K562 (cell line): ENCODE data around the gene RBM15.

Source experiments
- CTCF ChIP-seq, 3 experiments: IDR thresholded peaks in 2 of 3; conservative IDR thresholded peaks in 1 of 3; 2 replicates each; pipeline ENCODE4 v1.5.1; 2011 to 2012; ENCODE audit warnings: low read length in 3 of 3, mild to moderate bottlenecking in 3 of 3, control low read depth in 2 of 3, improper control_type of control experiment in 1 of 3, inconsistent platforms in 1 of 3, low read depth in 1 of 3, mixed read lengths in 1 of 3, moderate library complexity in 1 of 3; ENCODE audit not compliant: insufficient read depth in 2 of 3
- HDAC6 ChIP-seq: IDR thresholded peaks from 2 replicates; pipeline ENCODE4 v1.6.1; 2012; ENCODE audit warnings: low read depth, mild to moderate bottlenecking, control low read depth, inconsistent platforms, low read length, moderate library complexity
- JUND ChIP-seq, 2 experiments: IDR thresholded peaks; 2 replicates in 1 of 2; 3 replicates in 1 of 2; pipeline ENCODE4 v1.6.1; 2011; ENCODE audit warnings: borderline replicate concordance in 2 of 2, low read depth in 2 of 2, low read length in 2 of 2, improper control_type of control experiment in 1 of 2, missing biosample characterization in 1 of 2, missing genetic modification characterization in 1 of 2, missing genetic modification reagents in 1 of 2
- MYC ChIP-seq, 2 experiments: fragments of 250-450 bp in 1 of 2; sonication (Bioruptor Pico) in 1 of 2; IDR thresholded peaks; 2 replicates each; pipeline versions ENCODE4 v1.5.1 to v1.6.1; 2012 to 2021; ENCODE audit warnings: low read depth in 2 of 2, borderline replicate concordance in 1 of 2, improper control_type of control experiment in 1 of 2, low read length in 1 of 2, mild to moderate bottlenecking in 1 of 2, moderate library complexity in 1 of 2
- NRF1 ChIP-seq, 2 experiments: fragments of 450-650 bp; IDR thresholded peaks in 1 of 2; conservative IDR thresholded peaks in 1 of 2; 2 replicates each; pipeline ENCODE4 v1.6.1; 2014; ENCODE audit warnings: mild to moderate bottlenecking in 2 of 2
- POLR2A ChIP-seq: fragments of 450-650 bp; conservative IDR thresholded peaks from 2 replicates; pipeline ENCODE4 v1.6.1; 2016
- YY1 ChIP-seq, 3 experiments: IDR thresholded peaks; 2 replicates each; pipeline ENCODE4 v1.6.1; 2011; ENCODE audit warnings: low read length in 2 of 3, mild to moderate bottlenecking in 2 of 3, moderate library complexity in 2 of 3, borderline replicate concordance in 1 of 3, control low read depth in 1 of 3, low read depth in 1 of 3; ENCODE audit not compliant: insufficient read depth in 3 of 3, insufficient replicate concordance in 2 of 3, control insufficient read depth in 1 of 3, insufficient read length in 1 of 3; ENCODE audit errors: extremely low read depth in 1 of 3
- ZBTB40 ChIP-seq, 2 experiments: fragments of 450-650 bp in 1 of 2; sonication (generic) in 1 of 2; formaldehyde crosslinking in 1 of 2; IDR thresholded peaks; 2 replicates each; pipeline versions ENCODE4 v1.7.1 to v1.9.0; 2016 to 2022; ENCODE audit warnings: inconsistent platforms in 1 of 2, mild to moderate bottlenecking in 1 of 2, missing genetic modification reagents in 1 of 2
- ZNF445 ChIP-seq: fragments of 250-450 bp; sonication (Bioruptor Pico); IDR thresholded peaks from 2 replicates; pipeline ENCODE4 v1.4.0; 2020; ENCODE audit warnings: low read depth, mild to moderate bottlenecking, moderate library complexity
- TF ChIP-seq, protein P1 (sequence below): fragments of 450-650 bp; formaldehyde crosslinking; IDR thresholded peaks from 2 replicates; pipeline ENCODE4 v1.4.0; 2020; ENCODE audit warnings: mild to moderate bottlenecking, moderate library complexity
- TF ChIP-seq, protein P2 (sequence below): fragments of 450-650 bp; IDR thresholded peaks from one replicate; pipeline ENCODE4 v1.6.1; 2018; ENCODE audit warnings: mild to moderate bottlenecking, moderate library complexity; ENCODE audit not compliant: partially characterized antibody

DNA sequence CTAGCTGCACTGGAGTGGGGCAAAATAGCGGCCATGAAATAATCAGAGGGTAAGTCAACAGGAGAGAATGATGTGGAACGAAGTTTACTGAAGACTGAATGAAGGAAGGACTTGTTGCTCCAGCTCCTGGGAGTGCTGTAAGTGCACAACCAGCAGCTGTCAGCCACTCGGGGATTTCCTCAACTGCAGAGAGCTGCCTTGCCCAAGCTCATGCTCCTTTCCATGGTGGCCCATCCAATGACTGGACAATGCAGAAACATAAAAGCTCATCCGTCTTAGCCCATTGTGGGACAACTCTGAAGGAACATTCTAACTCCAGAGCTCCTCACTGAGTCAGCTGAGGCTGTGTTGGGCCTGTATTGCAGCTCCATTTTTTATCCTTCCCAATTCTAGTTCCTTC, 21.1 kb upstream of the RBM15 start:
- no peak for TF ChIP-seq NRF1 (conservative IDR thresholded peaks at IDR 0.05 in 1 of 2, IDR thresholded peaks at IDR 0.05 in 1 of 2)
- TF ChIP-seq ZNF445 = no peak
- TF ChIP-seq, protein P1, sequence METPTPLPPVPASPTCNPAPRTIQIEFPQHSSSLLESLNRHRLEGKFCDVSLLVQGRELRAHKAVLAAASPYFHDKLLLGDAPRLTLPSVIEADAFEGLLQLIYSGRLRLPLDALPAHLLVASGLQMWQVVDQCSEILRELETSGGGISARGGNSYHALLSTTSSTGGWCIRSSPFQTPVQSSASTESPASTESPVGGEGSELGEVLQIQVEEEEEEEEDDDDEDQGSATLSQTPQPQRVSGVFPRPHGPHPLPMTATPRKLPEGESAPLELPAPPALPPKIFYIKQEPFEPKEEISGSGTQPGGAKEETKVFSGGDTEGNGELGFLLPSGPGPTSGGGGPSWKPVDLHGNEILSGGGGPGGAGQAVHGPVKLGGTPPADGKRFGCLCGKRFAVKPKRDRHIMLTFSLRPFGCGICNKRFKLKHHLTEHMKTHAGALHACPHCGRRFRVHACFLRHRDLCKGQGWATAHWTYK (CRISPR knock-in tag) = no peak
- no peak for TF ChIP-seq ZBTB40 (IDR thresholded peaks at IDR 0.05)
- no peak for TF ChIP-seq ZBTB40 (CRISPR knock-in tag; IDR thresholded peaks at IDR 0.05)
- no peak for TF ChIP-seq JUND (IDR thresholded peaks at IDR 0.05; ENCODE audit: borderline replicate concordance, low read depth, low read length)
- TF ChIP-seq JUND (tag; IDR thresholded peaks at IDR 0.05; ENCODE audit: borderline replicate concordance, low read depth, low read length) = no peak
- no peak for TF ChIP-seq MYC (IDR thresholded peaks at IDR 0.05; ENCODE audit: low read depth, low read length)
- no peak for TF ChIP-seq MYC (CRISPR knock-in tag; IDR thresholded peaks at IDR 0.05; ENCODE audit: borderline replicate concordance, low read depth)
- TF ChIP-seq HDAC6 = no peak
- TF ChIP-seq CTCF (IDR thresholded peaks at IDR 0.05 in 2 of 3, conservative IDR thresholded peaks at IDR 0.05 in 1 of 3; ENCODE audit: insufficient read depth in 2 of 3, low read depth in 1 of 3, low read length in 3 of 3) = no peak
- TF ChIP-seq YY1 (IDR thresholded peaks at IDR 0.05; ENCODE audit: borderline replicate concordance in 1 of 3, control insufficient read depth in 1 of 3, extremely low read depth in 1 of 3, insufficient read depth in 3 of 3, insufficient read length in 1 of 3, insufficient replicate concordance in 2 of 3, low read depth in 1 of 3, low read length in 2 of 3) = no peak
- TF ChIP-seq, protein P2, sequence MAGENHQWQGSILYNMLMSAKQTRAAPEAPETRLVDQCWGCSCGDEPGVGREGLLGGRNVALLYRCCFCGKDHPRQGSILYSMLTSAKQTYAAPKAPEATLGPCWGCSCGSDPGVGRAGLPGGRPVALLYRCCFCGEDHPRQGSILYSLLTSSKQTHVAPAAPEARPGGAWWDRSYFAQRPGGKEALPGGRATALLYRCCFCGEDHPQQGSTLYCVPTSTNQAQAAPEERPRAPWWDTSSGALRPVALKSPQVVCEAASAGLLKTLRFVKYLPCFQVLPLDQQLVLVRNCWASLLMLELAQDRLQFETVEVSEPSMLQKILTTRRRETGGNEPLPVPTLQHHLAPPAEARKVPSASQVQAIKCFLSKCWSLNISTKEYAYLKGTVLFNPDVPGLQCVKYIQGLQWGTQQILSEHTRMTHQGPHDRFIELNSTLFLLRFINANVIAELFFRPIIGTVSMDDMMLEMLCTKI = no peak
- TF ChIP-seq POLR2A = no peak
